HG03575 (cell line): ENCODE data around the gene ZMIZ2.

ENCODE experiments used
- ATAC-seq: cut with Tn5 transposase; IDR thresholded peaks from one replicate; pipeline ENCODE4 v1.9.1; 2021; ENCODE audit not compliant: unreplicated experiment, insufficient number of reproducible peaks, low FRiP score; ENCODE audit errors: extremely low read depth

The ZMIZ2 gene

DNA sequence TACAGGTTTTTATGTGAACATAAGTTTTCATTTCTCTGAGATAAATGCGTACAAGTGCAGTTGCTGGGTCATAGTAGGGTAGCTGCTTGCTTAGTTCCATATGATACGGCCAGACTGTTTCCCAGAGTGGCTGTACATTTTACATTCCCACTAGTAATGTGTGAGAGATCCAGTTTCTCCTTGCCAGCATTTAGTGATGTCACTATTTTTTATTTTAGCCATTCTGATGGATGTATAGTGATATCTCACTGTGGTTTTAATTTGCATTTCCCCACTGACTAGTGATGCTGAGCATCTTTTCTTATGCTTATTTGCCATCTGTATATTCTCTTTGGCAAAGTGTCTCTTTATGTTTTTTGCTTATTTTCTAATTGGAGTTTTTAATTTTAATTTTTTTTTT is 4.2 kb downstream of the ZMIZ2 start:
- ATAC-seq: no peak

DNA sequence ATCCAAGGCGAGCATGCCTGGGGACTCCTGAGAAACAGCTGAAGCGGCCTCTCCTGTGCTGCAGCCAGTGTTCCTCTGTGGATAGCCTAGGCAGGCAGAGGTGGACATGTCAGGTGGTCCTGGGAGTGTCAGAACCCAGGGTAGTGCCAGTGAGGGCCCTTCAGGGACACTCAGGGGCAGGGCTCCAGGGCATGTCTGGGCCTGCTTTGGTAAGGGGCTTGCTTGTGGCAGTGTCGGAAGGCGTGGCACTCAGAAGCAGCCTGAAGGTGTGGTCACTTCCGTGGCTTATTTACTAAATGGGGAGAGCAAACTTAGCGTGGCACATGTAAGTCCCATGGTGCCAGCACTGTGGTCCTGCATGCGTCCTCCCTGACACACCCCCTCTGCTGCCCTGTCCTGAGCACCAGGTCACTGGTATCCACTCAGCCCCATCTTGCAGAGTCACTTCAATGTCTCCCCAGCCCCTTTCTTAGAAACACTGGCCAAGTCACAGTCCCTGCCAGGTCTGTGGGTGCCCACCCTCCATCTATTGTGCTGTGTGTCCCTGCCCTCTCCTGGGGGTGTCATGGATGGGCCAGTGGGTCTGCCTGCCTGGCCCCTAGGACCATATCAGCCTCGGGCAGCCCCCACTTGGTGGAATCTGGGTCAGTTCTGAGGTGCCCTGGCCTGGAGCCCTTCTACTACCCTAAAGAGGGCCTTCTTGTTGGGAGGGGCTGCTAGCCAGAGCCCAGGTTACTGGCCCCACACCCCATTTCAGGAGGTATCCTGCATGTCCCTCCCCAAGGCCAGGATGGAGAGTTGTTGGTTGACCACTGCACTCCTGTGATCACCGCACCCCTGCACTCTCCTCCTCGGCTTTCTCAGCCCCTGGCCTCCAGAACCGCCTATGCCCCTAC is 6.4 kb downstream of the ZMIZ2 start:
- ATAC-seq: no peak

GRCh38 chr7:44755698-44756627 is 7.3 kb downstream of the ZMIZ2 start:
- ATAC-seq: no peak

GRCh38 chr7:44756904-44757303 is 8.3 kb downstream of the ZMIZ2 start:
- ATAC-seq: no peak

DNA sequence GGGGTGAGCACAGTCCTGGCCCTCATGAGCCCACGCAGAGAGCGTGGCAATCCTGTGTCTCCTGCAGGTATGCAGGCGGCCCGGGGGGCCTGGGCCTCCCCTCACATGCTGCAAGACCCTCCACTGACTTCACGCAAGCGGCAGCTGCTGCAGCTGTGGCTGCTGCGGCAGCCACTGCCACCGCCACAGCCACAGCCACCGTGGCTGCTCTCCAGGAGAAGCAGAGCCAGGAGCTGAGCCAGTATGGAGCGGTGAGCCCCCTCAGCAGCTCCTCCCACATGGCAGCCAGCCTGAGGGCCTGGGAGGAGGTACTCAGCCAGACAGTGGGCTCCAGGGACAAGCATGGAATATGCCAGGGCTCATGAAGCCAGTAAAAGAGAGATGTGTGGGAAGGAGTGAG is 8.7 kb downstream of the ZMIZ2 start:
- ATAC-seq: no peak

DNA sequence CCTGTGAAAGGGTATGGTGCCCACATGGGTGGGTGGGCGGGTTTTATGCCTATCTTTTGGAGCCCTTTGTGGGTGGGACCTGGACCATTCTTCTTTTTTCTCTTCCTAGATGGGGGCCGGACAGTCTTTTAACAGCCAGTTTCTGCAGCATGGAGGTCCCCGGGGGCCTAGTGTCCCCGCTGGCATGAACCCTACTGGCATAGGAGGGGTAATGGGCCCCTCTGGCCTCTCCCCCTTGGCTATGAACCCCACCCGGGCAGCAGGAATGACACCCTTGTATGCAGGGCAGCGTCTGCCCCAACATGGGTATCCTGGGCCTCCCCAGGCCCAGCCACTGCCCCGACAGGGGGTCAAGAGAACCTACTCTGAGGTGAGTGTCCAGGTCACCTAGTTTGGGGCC is 9.1 kb downstream of the ZMIZ2 start:
- ATAC-seq: no peak

DNA sequence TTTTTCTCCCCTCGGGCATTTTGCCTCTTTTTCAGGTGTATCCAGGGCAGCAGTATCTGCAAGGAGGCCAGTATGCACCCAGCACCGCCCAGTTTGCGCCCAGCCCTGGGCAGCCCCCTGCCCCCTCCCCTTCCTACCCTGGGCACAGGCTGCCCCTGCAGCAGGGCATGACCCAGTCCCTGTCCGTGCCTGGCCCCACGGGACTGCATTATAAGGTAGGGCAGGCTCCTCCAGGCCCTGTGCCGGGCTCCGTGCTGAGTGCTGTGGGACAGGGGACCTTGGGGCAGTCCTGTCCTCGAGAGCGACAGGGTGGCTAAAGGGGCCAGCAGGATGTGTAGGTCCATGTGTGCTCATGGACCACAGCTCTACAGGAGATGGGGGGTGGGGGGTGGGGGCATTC is 10.6 kb downstream of the ZMIZ2 start:
- no peak for ATAC-seq

GRCh38 chr7:44760034-44760580 is 11.5 kb downstream of the ZMIZ2 start:
- no peak for ATAC-seq

- no peak for ATAC-seq
Observed at GRCh38 chr7:44761207-44762161, 12.8 kb downstream of the ZMIZ2 start.

GRCh38 chr7:44762300-44762699 is 13.7 kb downstream of the ZMIZ2 start:
- no peak for ATAC-seq

GRCh38 chr7:44762726-44763522 is 14.3 kb downstream of the ZMIZ2 start:
- ATAC-seq: no peak

- ATAC-seq: no peak
Observed at GRCh38 chr7:44764081-44764480, 15.4 kb downstream of the ZMIZ2 start.

DNA sequence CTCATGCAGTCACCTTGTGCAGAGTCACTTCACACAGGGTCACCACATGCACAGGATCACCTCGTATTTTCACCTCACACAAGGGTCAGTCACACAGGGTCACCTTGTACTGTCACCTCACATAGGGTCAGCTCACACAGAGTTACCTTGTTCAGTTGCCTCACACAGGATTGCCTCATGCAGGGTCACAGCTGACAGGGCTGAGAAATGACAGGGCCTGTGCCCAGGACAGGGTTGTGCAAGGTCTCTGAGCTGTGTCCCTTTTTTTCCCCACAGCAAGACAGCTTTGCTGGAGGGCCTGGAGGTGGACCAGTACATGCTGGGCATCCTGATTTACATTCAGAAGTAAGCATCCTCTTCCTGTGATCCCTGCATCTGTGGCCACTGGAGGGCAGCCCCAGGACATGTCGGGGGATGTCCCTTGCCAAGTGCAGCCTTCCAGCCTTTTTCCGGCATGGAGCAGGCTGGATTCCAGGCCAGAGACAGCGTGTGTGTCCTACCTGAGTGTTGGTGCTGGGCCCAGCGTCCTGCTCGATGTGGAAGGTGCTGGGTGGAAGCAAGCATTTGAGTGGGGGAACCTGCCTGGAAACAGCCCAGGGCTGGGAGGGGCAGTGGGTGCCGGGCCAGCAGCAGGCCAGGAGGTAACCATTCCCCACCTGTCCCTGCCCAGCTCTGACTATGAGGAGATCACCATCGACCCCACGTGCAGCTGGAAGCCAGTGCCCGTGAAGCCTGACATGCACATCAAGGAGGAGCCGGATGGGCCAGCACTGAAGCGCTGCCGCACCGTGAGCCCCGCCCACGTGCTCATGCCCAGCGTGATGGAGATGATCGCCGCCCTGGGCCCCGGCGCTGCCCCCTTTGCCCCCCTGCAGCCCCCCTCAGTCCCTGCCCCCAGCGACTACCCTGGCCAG is 16.3 kb downstream of the ZMIZ2 start:
- no peak for ATAC-seq

DNA sequence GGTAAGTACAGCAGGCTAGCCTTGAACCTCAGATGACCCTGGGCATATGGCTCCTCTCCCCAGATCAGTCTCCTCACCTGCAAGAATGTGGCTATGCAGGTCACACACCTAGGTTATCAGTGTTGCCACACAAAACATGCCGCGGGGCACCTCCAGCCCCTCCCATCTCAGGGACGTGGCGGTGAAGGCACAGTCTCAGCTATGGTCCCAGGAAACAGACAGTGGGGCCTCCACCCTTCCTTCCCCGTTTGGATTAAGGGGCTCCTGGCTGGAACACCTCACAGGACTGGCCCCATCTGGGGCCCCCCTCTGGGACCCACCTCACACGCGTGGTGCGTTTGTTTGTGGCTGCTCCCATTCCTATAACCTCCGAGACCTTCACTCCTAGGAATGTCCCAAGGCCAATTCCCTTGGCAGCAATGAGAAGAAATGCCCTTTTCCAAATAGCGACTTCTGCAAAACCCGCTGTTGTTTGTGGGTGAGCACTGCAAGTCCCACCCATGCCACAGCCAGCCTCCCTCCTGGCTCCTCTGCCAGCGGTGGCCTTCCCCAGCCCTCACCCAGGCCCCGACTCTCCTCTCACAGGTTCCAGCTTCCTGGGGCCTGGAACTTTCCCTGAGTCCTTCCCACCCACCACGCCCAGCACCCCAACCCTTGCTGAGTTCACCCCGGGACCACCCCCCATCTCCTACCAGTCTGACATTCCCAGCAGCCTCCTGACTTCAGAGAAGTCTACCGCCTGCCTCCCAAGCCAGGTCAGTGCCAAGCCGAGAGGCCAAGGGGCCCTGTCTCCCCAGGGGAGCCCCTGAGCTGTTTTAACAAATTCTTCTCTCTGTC is 17.1 kb downstream of the ZMIZ2 start:
- no peak for ATAC-seq

GRCh38 chr7:44766416-44766801 is 17.8 kb downstream of the ZMIZ2 start:
- ATAC-seq: no peak
